ENCODE results near the gene RNASEH2B. TPM values are rescaled to one million over a fixed set of nuclear protein-coding genes. Genes with fewer than 3 reads are reported as not detected.

Gene RNASEH2B
- total and polyA plus RNA-seq, 9 of the 15 experiments (the other 6 are each of a cell fraction or from before 2014, with no cell fraction given), result 26.3 to 109 (median 62.5) TPM

- POLR2A ChIA-PET, result no interaction called here
- no TSS peak for BruUV-seq (replicated peaks)
Observed at GRCh38 chr13:50934735-50935435, 25.3 kb downstream of the RNASEH2B start.

GRCh38 chr13:50936679-50937078 lies 27.1 kb downstream of the RNASEH2B start:
- ChIA-PET CTCF (ENCODE audit: low intra/inter-chr PET ratio) (no interaction called here), POLR2A (no interaction called here)
- no peak for ATAC-seq
- FAIRE-seq, result no peak
- Histone ChIP-seq H3K9me3 (replicated peaks; ENCODE audit: control insufficient read depth, insufficient read depth, low read depth, low read length) (no peaks in the 10 kb centered on the region; the same call in 1 of the 2 replicates), H3K4me2 (ENCODE audit: insufficient read depth, low read length) (no peak overlapping the region), H3K9me1 (ENCODE audit: control insufficient read depth, insufficient read depth, low read length) (no peaks in the 10 kb centered on the region), H3K9ac (ENCODE audit: insufficient read depth in 1 of 2, low read depth in 2 of 2, low read length in 2 of 2) (no peak overlapping the region), H3K79me2 (ENCODE audit: control insufficient read depth, insufficient read depth, low read length) (no peaks in the 10 kb centered on the region), H2AFZ (ENCODE audit: low read depth, low read length) (no peak overlapping the region), H3K27me3 (ENCODE audit: control insufficient read depth in 2 of 2, insufficient read depth in 2 of 2, low read length in 2 of 2) (no peaks in the 10 kb centered on the region), H3K4me1 (replicated peaks in 1 of 2; ENCODE audit: control insufficient read depth in 2 of 2, insufficient read depth in 2 of 2, low read length in 2 of 2) (no peaks in the 10 kb centered on the region), H4K20me1 (replicated peaks; ENCODE audit: control insufficient read depth, insufficient read depth, low read length) (no peaks in the 10 kb centered on the region), H3K36me3 (ENCODE audit: control insufficient read depth, insufficient read depth, low read length) (peaks cover 33% of the 10 kb centered on the region; the same call in 2 of the 3 replicates), H3K4me3 (no peak overlapping the region), H3K27ac (ENCODE audit: extremely low read depth, low read depth, low read length) (no peak overlapping the region)
- in situ Hi-C loops (cut with MboI) (no loop called here), intact Hi-C loops (cut with micrococcal nuclease) (no loop called here)
- no peak for DNase-seq (ENCODE audit: extremely low read depth in 1 of 4, low spot score in 3 of 4)
- no TSS peak for BruUV-seq (replicated peaks)
- 100% methylated on average over 2 of the region's 2 CpGs for WGBS (ENCODE audit: insufficient coverage, low coverage, missing lambda C conversion rate)
- TF ChIP-seq ZMIZ1 (IDR thresholded peaks at IDR 0.05; ENCODE audit: low read depth in 2 of 2, low read length in 2 of 2), result no peak
- peak; percentile 35 for TF ChIP-seq ATF3 (IDR thresholded peaks at IDR 0.05)
- no peak for TF ChIP-seq ATF3 (CRISPR knock-in tag; conservative IDR thresholded peaks at IDR 0.05)
- TF ChIP-seq CEBPG (CRISPR knock-in tag; IDR thresholded peaks at IDR 0.05), result no peak
- peak; percentile 62 to 83 for TF ChIP-seq CEBPG (tag; conservative IDR thresholded peaks at IDR 0.05 in 1 of 2, IDR thresholded peaks at IDR 0.05 in 1 of 2)

More at GRCh38 chr13:50934735-50935435, 25.3 kb downstream of the RNASEH2B start:
- Histone ChIP-seq H3K4me3 (no peak overlapping the region), H3K4me1 (replicated peaks in 1 of 2; ENCODE audit: control insufficient read depth in 2 of 2, insufficient read depth in 2 of 2, low read length in 2 of 2) (no peaks in the 10 kb centered on the region), H2AFZ (ENCODE audit: low read depth, low read length) (no peak overlapping the region), H3K4me2 (ENCODE audit: insufficient read depth, low read length) (no peak overlapping the region), H3K27me3 (ENCODE audit: control insufficient read depth in 2 of 2, insufficient read depth in 2 of 2, low read length in 2 of 2) (no peaks in the 10 kb centered on the region), H3K27ac (ENCODE audit: extremely low read depth, low read depth, low read length) (no peak overlapping the region), H3K9me3 (replicated peaks; ENCODE audit: control insufficient read depth, insufficient read depth, low read depth, low read length) (no peaks in the 10 kb centered on the region; the same call in 1 of the 2 replicates), H3K79me2 (ENCODE audit: control insufficient read depth, insufficient read depth, low read length) (no peaks in the 10 kb centered on the region), H3K36me3 (ENCODE audit: control insufficient read depth, insufficient read depth, low read length) (peaks cover 40% of the 10 kb centered on the region; the same call in 1 of the 3 replicates), H3K9ac (ENCODE audit: insufficient read depth in 1 of 2, low read depth in 2 of 2, low read length in 2 of 2) (no peak overlapping the region), H4K20me1 (replicated peaks; ENCODE audit: control insufficient read depth, insufficient read depth, low read length) (no peaks in the 10 kb centered on the region), H3K9me1 (ENCODE audit: control insufficient read depth, insufficient read depth, low read length) (no peaks in the 10 kb centered on the region)
- DNase-seq (ENCODE audit: extremely low read depth in 1 of 4, low spot score in 3 of 4) (no peak), FAIRE-seq (no peak), ATAC-seq (no peak)
- intact Hi-C loops (cut with micrococcal nuclease), result no loop called here
- in situ Hi-C loops (cut with MboI), result no loop called here
- TF ChIP-seq LEF1 (IDR thresholded peaks at IDR 0.05) (no peak), KAT2B (IDR thresholded peaks at IDR 0.05; ENCODE audit: low read depth, low read length) (no peak), ZFX (CRISPR knock-in tag; IDR thresholded peaks at IDR 0.05) (no peak), ARID2 (IDR thresholded peaks at IDR 0.05) (no peak), ZNF561 (CRISPR knock-in tag; conservative IDR thresholded peaks at IDR 0.05) (no peak)
- 93% methylated on average over 5 of the region's 5 CpGs for WGBS (ENCODE audit: insufficient coverage, low coverage, missing lambda C conversion rate)
- CTCF ChIA-PET (ENCODE audit: low intra/inter-chr PET ratio), result no interaction called here

Data from K562 (cell line).